IMR-90 (cell line): ENCODE data around the gene ROBO1. TPM values are rescaled to one million over a fixed set of nuclear protein-coding genes. Genes with fewer than 3 reads are reported as not detected.

ENCODE experiments used
- ATAC-seq: fragments of 200-7000 bp; cut with Tn5 transposase; 2 replicates; pipeline ENCODE4 v1.9.1; 2020; ENCODE audit warnings: low read depth, mild to moderate bottlenecking, moderate library complexity
- BruUV-seq: library from RNA; stranded (reverse); fragments of 400-500 nt; replicated peaks from 2 replicates; lab custom pipeline; 2021; lab: Mats Ljungman, UMichigan
- CTCF ChIA-PET: fragments of 300-600 bp; formaldehyde crosslinking; extraction: SDS; loops from one replicate; lab custom pipeline; 2021; ENCODE audit warnings: antibody characterized with exemption; lab: Yijun Ruan, JAX
- POLR2A ChIA-PET: fragments of 300-600 bp; sonication (Branson Sonifier 250); formaldehyde crosslinking; loops from one replicate; lab custom pipeline; 2022; ENCODE audit warnings: antibody characterized with exemption; ENCODE audit not compliant: unreplicated experiment; lab: Charles Lee
- DNase-seq: peaks from one replicate; pipeline ENCODE4 v3.0.0; 2013
- H2AFZ ChIP-seq: replicated peaks from 2 replicates; pipeline ENCODE3; 2013; ENCODE audit warnings: low read length, mild to moderate bottlenecking; ENCODE audit not compliant: poor library complexity
- H2AK5ac ChIP-seq: 2 replicates; pipeline ENCODE4 v1.6.1; 2013; ENCODE audit warnings: low read depth, low read length, inconsistent platforms
- H2AK9ac ChIP-seq: replicated peaks from 2 replicates; pipeline ENCODE3; 2013; ENCODE audit warnings: mild to moderate bottlenecking, low read depth, low read length, moderate library complexity; ENCODE audit not compliant: poor library complexity
- H2BK120ac ChIP-seq: 2 replicates; pipeline ENCODE4 v1.6.1; 2013; ENCODE audit warnings: low read depth, low read length, inconsistent platforms
- H2BK15ac ChIP-seq: 3 replicates; pipeline ENCODE4 v1.6.1; 2013; ENCODE audit warnings: low read depth, low read length, inconsistent platforms
- H2BK20ac ChIP-seq: 2 replicates; pipeline ENCODE4 v1.6.1; 2013; ENCODE audit warnings: low read depth, mild to moderate bottlenecking, inconsistent platforms, low read length, moderate library complexity
- H2BK5ac ChIP-seq: 2 replicates; pipeline ENCODE4 v1.6.1; 2013; ENCODE audit warnings: mild to moderate bottlenecking, low read depth, low read length, inconsistent platforms; ENCODE audit not compliant: poor library complexity, severe bottlenecking
- H3K14ac ChIP-seq: replicated peaks from 2 replicates; pipeline ENCODE4 v1.6.1; 2013; ENCODE audit warnings: low read depth, low read length, inconsistent platforms
- H3K18ac ChIP-seq: 2 replicates; pipeline ENCODE4 v1.6.1; 2013; ENCODE audit warnings: low read depth, low read length, control low read depth
- H3K23ac ChIP-seq: 2 replicates; pipeline ENCODE4 v1.6.1; 2013; ENCODE audit warnings: low read depth, low read length, inconsistent platforms
- H3K27ac ChIP-seq: 2 replicates; pipeline ENCODE4 v1.5.1; 2013; ENCODE audit warnings: mild to moderate bottlenecking, control low read depth, low read length; ENCODE audit not compliant: insufficient read depth
- H3K27me3 ChIP-seq: 2 replicates; pipeline ENCODE4 v1.6.1; 2013; ENCODE audit warnings: low read length; ENCODE audit not compliant: control insufficient read depth, insufficient read depth
- H3K36me3 ChIP-seq: 2 replicates; pipeline ENCODE4 v1.6.1; 2013; ENCODE audit warnings: low read length, mixed read lengths; ENCODE audit not compliant: control insufficient read depth, insufficient read depth
- H3K4ac ChIP-seq: 2 replicates; pipeline ENCODE4 v1.6.1; 2013; ENCODE audit warnings: low read depth, low read length, inconsistent platforms
- H3K4me1 ChIP-seq: 2 replicates; pipeline ENCODE4 v1.6.1; 2013; ENCODE audit warnings: low read length, mixed read lengths; ENCODE audit not compliant: control insufficient read depth, insufficient read depth
- H3K4me2 ChIP-seq: 2 replicates; pipeline ENCODE4 v1.6.1; 2013; ENCODE audit warnings: low read depth, mild to moderate bottlenecking, control low read depth, low read length, moderate library complexity
- H3K4me3 ChIP-seq: 2 replicates; pipeline ENCODE4 v1.5.1; 2013; ENCODE audit warnings: low read depth, mild to moderate bottlenecking, control low read depth, low read length, moderate library complexity; ENCODE audit not compliant: insufficient read depth
- H3K56ac ChIP-seq: 2 replicates; pipeline ENCODE4 v1.6.1; 2013; ENCODE audit warnings: low read length, inconsistent platforms; ENCODE audit not compliant: insufficient read depth; ENCODE audit errors: extremely low read depth
- H3K79me1 ChIP-seq, 2 experiments: 2 replicates each; pipeline ENCODE4 v1.6.1; 2013; ENCODE audit warnings: low read length in 2 of 2, inconsistent platforms in 1 of 2, low read depth in 1 of 2
- H3K9ac ChIP-seq: 2 replicates; pipeline ENCODE4 v1.6.1; 2013; ENCODE audit warnings: low read depth, low read length, control low read depth
- H3K9me1 ChIP-seq: 2 replicates; pipeline ENCODE4 v1.6.1; 2013; ENCODE audit warnings: low read length, inconsistent platforms; ENCODE audit not compliant: insufficient read depth
- H3K9me3 ChIP-seq: 2 replicates; pipeline ENCODE4 v1.6.1; 2013; ENCODE audit warnings: low read length; ENCODE audit not compliant: control insufficient read depth, insufficient read depth
- H4K20me1 ChIP-seq: 2 replicates; pipeline ENCODE4 v1.6.1; 2013; ENCODE audit warnings: low read length, inconsistent platforms; ENCODE audit not compliant: insufficient read depth
- H4K5ac ChIP-seq: 2 replicates; pipeline ENCODE4 v1.6.1; 2013; ENCODE audit warnings: mild to moderate bottlenecking, low read depth, low read length, control low read depth
- H4K8ac ChIP-seq, 2 experiments: 2 replicates each; pipeline ENCODE4 v1.6.1; 2013; ENCODE audit warnings: low read depth in 2 of 2, low read length in 2 of 2, control low read depth in 1 of 2, inconsistent platforms in 1 of 2
- H4K91ac ChIP-seq: 2 replicates; pipeline ENCODE4 v1.6.1; 2013; ENCODE audit warnings: low read depth, low read length, inconsistent platforms; ENCODE audit not compliant: insufficient read depth
- NFE2L2 ChIP-seq: fragments of 150-350 bp; IDR thresholded peaks from 2 replicates; pipeline ENCODE4 v1.6.1; 2016; ENCODE audit warnings: low read depth, mild to moderate bottlenecking, low read length
- dilution Hi-C: fragments of 300-500 bp; cut with HindIII; formaldehyde crosslinking; loops from one replicate; pipeline ENCODE4 v1.14.3; 2018; ENCODE audit warnings: low sequenced_read_pairs; ENCODE audit not compliant: unreplicated experiment
- in situ Hi-C: fragments of 300-500 bp; cut with MboI; formaldehyde crosslinking; loops from 3 replicates; pipeline ENCODE4 v1.14.3; 2019; ENCODE audit warnings: low sequenced_read_pairs, inconsistent platforms, mixed read lengths
- intact Hi-C: fragments of 100-400 bp; cut with micrococcal nuclease; formaldehyde crosslinking; loops from 2 replicates; pipeline ENCODE4 v1.10.0; 2022
- polyA plus RNA-seq, 3 experiments: library from polyadenylated mRNA; depleted of rRNA; stranded (reverse); fragments of >200 nt; gene quantifications; 2 replicates each; pipeline ENCODE4 v1.2.3, GENCODE V29; 2012; ENCODE audit warnings: low replicate concordance in 1 of 3
- total RNA-seq: library from RNA; depleted of rRNA; stranded (reverse); fragments of >200 nt; gene quantifications from 2 replicates; pipeline ENCODE4 v1.2.3, GENCODE V29; 2012

Gene ROBO1
- total and polyA plus RNA-seq, 2 of the 4 experiments (the other 2 are of a cell fraction), result 24.1 to 53.9 TPM

GRCh38 chr3:78822726-78823125 lies 945.1 kb downstream of the ROBO1 start:
- H3K18ac ChIP-seq, result no peak overlapping the region
- ATAC-seq (no peak), DNase-seq (no peak)
- H3K56ac ChIP-seq, result no peak overlapping the region
- H3K4ac ChIP-seq, result no peak overlapping the region
- H4K8ac ChIP-seq, result no peak overlapping the region
- no peak overlapping the region for H2BK20ac ChIP-seq
- H2BK5ac ChIP-seq, result no peak overlapping the region
- H4K91ac ChIP-seq, result no peak overlapping the region
- no peak overlapping the region for H3K4me2 ChIP-seq
- no peak overlapping the region for H3K4me3 ChIP-seq
- no peaks in the 10 kb centered on the region for H3K9me1 ChIP-seq
- dilution Hi-C loops, result no loop called here
- H2AFZ ChIP-seq, result no peak overlapping the region
- H4K5ac ChIP-seq, result no peak overlapping the region
- intact Hi-C loops, result no loop called here
- no peak overlapping the region for H2BK15ac ChIP-seq
- no peaks in the 10 kb centered on the region for H4K20me1 ChIP-seq
- no peak overlapping the region for H3K23ac ChIP-seq
- H2AK5ac ChIP-seq, result no peak overlapping the region
- H3K14ac ChIP-seq, result no peak overlapping the region
- H3K9ac ChIP-seq, result no peak overlapping the region
- peaks cover 2% of the 10 kb centered on the region for H3K4me1 ChIP-seq
- no peaks in the 10 kb centered on the region for H3K9me3 ChIP-seq
- ChIA-PET CTCF (interaction anchor here (0.6 kb wide), 2 partner anchors 64 to 96 kb away, joined by 3 to 4 read pairs; no protein-coding TSS in a partner anchor), POLR2A (no interaction called here)
- no peaks in the 10 kb centered on the region; a peak in 1 of 4 replicates for H3K79me1 ChIP-seq
- H3K27me3 ChIP-seq, result no peaks in the 10 kb centered on the region
- no peak overlapping the region for H2AK9ac ChIP-seq
- in situ Hi-C loops, result no loop called here
- no TSS peak for BruUV-seq
- no peak overlapping the region for H3K27ac ChIP-seq
- H2BK120ac ChIP-seq, result no peak overlapping the region
- peaks cover 4% of the 10 kb centered on the region; the same call in 1 of the 2 replicates for H3K36me3 ChIP-seq
- TF ChIP-seq NFE2L2, result no peak
